Fibroblast of skin of right quadriceps (primary cell): ENCODE measurements around the gene SLC17A6.

Experiments
- DNase-seq: peaks from one replicate; pipeline ENCODE4 v3.0.0-alpha.2; 2013

The SLC17A6 gene

GRCh38 chr11:22337596-22338485 is at the start of gene SLC17A6:
Gene SLC17A6, plus strand, starts transcription at chr11:22338381. Its CDS starts 153 bp downstream, at chr11:22338534.
- peak; percentile 34 for DNase-seq

DNA sequence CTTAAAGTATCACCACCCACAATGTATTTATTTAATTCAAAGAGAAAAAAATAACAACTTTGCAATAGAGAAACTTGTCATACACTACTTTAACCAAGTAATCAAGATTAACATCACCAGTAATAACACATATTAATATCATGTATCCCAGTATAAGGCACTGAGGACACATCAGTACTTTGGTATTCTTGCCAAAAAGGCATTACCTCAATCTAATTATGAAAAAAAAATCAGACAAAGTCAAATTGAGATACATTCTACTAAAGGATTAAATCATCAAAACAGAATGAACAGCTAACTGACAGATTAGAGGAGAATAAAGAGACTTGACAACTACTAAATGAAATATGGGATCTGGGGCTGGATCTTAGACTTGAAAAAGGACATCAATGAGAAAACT is 35.8 kb upstream of the SLC17A6 start:
- no peak for DNase-seq

- peak; percentile 2 for DNase-seq
Observed at GRCh38 chr11:22304337-22304961, 33.7 kb upstream of the SLC17A6 start.

- DNase-seq: no peak
Observed at GRCh38 chr11:22317656-22318055, 20.5 kb upstream of the SLC17A6 start.

DNA sequence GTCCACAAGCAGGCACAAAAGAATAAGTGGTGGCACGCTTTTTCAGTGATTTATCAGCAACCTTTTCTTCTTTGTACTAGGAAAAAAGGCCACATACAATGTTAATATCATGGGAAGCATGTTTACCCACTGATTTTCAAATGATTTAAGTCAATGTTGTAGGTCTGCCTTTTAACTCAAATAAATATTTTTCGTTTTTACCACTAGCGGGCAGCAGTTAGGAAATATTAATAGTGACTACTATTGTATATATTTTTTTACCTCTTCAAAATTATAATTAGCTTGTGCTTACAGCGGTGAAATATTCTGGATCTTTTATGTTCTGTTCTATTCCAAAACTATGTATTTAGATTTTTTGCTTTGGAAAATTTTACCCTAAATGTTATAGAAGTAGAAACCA is 6.4 kb upstream of the SLC17A6 start:
- no peak for DNase-seq

DNA sequence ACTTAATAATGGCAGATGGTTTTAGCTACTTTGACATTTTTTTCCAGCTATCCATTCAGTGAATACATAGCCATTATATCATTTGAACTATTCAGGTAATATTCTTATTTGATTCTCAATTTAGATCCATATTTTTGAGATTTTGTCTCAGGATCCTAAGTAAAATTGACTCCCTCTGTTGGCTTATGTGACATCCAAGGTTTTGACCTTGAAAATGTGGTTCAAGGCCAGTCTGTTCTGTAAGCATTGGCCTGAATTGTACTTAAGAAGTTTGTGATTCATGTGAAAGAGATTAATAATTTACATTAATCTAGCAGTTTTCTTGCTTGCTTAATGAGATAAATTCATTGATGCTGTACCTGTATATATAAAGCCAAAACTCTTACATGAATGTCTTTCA is 1.6 kb upstream of the SLC17A6 start:
- DNase-seq: no peak

GRCh38 chr11:22339611-22340010 is 1.4 kb downstream of the SLC17A6 start:
- no peak for DNase-seq

- DNase-seq: no peak
Observed at GRCh38 chr11:22340235-22340634, 2.1 kb downstream of the SLC17A6 start.

DNA sequence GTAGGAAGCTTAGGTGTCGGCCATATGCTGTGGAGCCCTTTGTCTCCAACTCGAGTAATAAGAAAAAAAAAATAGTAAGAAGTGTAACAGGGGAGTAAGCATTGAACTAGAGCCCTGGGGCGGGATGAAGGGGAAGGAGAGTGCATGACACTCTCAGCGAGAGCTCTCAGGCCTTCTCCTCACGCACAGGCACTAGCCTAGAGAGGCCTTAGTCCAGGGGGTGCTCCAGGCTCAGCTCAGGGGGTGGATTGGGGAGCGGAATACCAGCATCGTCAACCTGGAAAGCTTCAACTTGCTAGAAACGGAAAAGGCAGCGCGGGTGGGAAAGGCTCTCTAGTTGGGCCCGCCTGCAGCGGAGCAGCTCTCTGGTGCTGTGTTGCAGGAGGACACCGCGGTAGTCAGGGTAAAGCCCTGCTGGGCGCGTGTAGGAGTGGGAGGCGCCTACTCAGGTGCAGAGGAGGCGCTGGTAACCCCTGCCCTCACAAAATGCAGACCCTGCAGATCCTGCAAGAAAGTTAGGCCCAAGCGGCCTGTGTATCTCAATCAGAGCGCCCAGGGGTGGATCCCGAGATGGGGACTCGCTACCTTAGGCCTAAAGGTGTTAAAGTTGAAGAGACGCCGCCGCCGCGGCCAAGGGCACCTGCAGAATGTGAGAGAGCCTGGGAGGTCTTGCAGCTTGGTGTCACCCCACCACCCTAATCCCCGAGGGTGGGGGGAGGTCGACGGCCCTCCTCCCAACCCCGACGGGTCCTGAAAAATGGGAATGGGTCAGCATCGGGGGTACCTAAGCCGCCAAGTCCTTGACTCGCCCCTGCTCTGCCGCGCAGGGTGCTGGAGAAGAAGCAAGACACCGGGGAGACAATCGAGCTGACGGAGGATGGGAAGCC is 2.8 kb downstream of the SLC17A6 start:
- DNase-seq: no peak

DNA sequence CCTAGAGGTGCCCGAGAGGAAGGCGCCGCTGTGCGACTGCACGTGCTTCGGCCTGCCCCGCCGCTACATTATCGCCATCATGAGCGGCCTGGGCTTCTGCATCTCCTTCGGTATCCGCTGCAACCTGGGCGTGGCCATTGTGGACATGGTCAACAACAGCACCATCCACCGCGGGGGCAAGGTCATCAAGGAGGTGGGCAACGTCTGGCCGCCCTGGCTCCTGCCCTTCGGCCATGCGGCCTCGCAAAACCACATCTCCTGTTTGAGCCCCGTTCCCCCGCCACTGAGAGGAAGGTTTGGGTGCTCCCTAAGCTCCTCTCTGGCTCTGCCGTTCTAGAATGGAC is 3.4 kb downstream of the SLC17A6 start:
- no peak for DNase-seq

DNA sequence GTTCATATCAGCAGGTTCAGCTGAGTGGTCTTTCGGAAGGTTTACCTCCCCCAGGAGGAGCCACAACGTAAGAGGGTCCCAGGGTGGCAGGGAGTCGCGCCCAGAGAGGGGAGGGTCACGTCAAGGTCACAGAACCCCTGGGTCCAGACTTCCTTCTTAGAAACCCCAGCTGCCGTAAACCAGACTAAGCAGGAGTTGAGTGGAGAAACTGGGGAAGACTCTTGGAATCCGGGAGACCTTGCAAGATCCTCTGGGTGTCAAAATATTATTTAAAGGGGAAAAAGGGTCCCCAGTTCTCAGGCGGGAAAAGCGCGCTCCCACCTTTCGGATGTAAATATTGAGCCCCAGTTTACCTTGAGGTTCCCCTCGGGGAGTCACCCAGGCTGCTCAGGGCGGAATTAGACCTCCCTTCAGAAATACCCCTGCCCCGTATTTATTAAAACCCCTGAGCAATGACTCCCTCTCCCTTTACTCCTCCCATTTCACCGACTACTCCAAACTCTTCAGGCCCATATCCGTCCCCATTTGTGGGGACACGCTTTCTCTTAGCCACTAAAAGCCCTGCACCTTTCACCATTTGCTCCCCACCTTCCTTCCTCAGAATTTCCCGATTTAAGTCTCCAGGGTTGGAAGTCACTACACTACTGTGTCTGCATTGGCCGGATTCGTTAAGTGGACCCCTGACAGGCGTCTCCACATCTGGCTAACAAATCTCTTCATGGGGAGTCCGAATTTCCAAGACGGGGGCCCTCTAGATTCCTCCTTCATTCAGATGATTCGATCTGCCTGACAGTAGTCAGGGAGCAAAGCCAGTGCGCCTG is 4.2 kb downstream of the SLC17A6 start:
- no peak for DNase-seq

- no peak for DNase-seq
Observed at GRCh38 chr11:22343032-22343324, 4.8 kb downstream of the SLC17A6 start.

DNA sequence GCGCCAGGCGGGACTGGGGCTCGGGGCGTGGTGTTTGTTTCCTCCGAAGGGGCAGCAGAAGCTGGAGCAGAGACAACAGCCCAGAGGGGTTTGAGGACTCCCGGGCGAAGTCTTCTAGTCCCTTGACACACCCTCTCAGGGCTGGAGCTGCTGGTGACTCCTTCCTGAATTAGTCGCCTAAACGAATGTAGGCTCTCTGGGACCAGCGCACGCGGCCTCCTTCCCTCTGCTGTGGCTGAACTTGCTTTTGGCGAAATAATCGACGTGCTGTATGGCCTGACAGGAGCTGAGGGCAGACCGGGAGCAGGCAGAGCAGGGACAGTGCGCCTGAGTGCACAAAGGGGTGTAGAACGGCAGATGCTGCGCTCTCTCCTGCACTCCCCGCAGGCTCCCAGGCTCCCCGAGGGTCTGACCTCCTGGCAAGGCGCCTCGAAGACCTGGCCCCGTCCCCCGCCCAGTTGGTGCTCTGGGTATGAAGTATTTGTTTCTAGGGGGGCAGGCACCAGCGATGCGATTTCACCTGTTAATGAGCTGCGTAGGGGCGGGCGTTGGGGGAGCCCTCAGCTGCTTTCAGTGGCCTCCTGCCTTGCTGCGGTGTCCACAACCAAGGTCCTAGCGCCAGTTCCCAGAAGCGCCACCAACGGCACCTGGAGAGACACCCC is 5.3 kb downstream of the SLC17A6 start:
- no peak for DNase-seq

- no peak for DNase-seq
Observed at GRCh38 chr11:22344081-22344480, 5.9 kb downstream of the SLC17A6 start.

GRCh38 chr11:22346282-22346681 is 8.1 kb downstream of the SLC17A6 start:
- DNase-seq: no peak

- no peak for DNase-seq
Observed at GRCh38 chr11:22347857-22348487, 9.8 kb downstream of the SLC17A6 start.

DNA sequence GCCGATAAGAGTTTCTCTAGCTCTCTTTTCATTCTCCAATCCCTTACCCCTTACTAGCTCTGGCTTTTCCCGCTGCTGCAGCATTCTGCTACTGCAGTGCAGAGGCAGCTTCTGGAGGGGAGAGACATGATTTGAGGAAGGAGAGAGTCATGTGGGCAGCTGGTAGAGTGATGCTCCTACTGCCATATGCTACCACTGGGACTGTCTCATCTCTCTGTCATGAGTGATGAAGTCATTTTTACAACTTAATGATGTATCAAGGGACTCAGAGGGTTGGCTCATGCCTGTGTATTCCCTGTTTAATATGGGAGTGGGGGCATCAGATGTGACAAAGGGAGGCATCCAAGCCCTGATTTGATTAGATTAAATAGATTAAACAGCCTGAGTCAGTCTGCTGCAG is 11.3 kb downstream of the SLC17A6 start:
- DNase-seq: no peak

GRCh38 chr11:22359295-22359694 is 21.1 kb downstream of the SLC17A6 start:
- no peak for DNase-seq

GRCh38 chr11:22371160-22371559 is 33.0 kb downstream of the SLC17A6 start:
- no peak for DNase-seq

GRCh38 chr11:22387126-22387525 is 48.9 kb downstream of the SLC17A6 start:
- DNase-seq: no peak

GRCh38 chr11:22389526-22390282 is 51.5 kb downstream of the SLC17A6 start:
- DNase-seq: no peak
